Trophoblast cell (in vitro differentiated cells and primary cell): ENCODE results near the gene FREM3.

Experiments used
- DNase-seq, 2 donors: peaks; one replicate each; pipeline ENCODE4 v3.0.0-alpha.2; 2016
- H2AFZ ChIP-seq: 2 replicates; pipeline ENCODE4 v1.6.1; 2013; ENCODE audit warnings: low read length, moderate library complexity, mild to moderate bottlenecking; ENCODE audit not compliant: insufficient read depth, poor library complexity
- H2AK5ac ChIP-seq: 2 replicates; pipeline ENCODE4 v1.6.1; 2013; ENCODE audit warnings: mild to moderate bottlenecking, low read length
- H2BK120ac ChIP-seq: 2 replicates; pipeline ENCODE4 v1.6.1; 2013; ENCODE audit warnings: low read length, mild to moderate bottlenecking, moderate library complexity; ENCODE audit not compliant: insufficient read depth, poor library complexity
- H2BK12ac ChIP-seq: 2 replicates; pipeline ENCODE4 v1.6.1; 2013; ENCODE audit warnings: mild to moderate bottlenecking, low read length, moderate library complexity
- H2BK5ac ChIP-seq: 2 replicates; pipeline ENCODE4 v1.6.1; 2013; ENCODE audit warnings: low read length, low read depth, moderate library complexity, mild to moderate bottlenecking; ENCODE audit not compliant: poor library complexity
- H3K14ac ChIP-seq: 2 replicates; pipeline ENCODE4 v1.6.1; 2013; ENCODE audit warnings: mild to moderate bottlenecking, low read length
- H3K18ac ChIP-seq: 2 replicates; pipeline ENCODE4 v1.6.1; 2013; ENCODE audit warnings: mild to moderate bottlenecking, low read length
- H3K23ac ChIP-seq: 2 replicates; pipeline ENCODE4 v1.6.1; 2013; ENCODE audit warnings: low read length
- H3K27ac ChIP-seq: 2 replicates; pipeline ENCODE4 v1.5.1; 2013; ENCODE audit warnings: low read depth, mild to moderate bottlenecking, inconsistent platforms, low read length, moderate library complexity
- H3K27me3 ChIP-seq: 2 replicates; pipeline ENCODE4 v1.6.1; 2013; ENCODE audit warnings: inconsistent platforms, mild to moderate bottlenecking, low read length, moderate library complexity; ENCODE audit not compliant: insufficient read depth
- H3K36me3 ChIP-seq, 2 experiments: 1 replicate in 1 of 2; 2 replicates in 1 of 2; pipeline ENCODE4 v1.6.1; 2013; ENCODE audit warnings: low read length in 2 of 2, mild to moderate bottlenecking in 2 of 2, moderate library complexity in 1 of 2; ENCODE audit not compliant: insufficient read depth in 2 of 2, control insufficient read depth in 1 of 2
- H3K4ac ChIP-seq: 2 replicates; pipeline ENCODE4 v1.6.1; 2013; ENCODE audit warnings: low read depth, mild to moderate bottlenecking, low read length, moderate library complexity
- H3K4me1 ChIP-seq, 2 experiments: 1 replicate in 1 of 2; 2 replicates in 1 of 2; pipeline ENCODE4 v1.6.1; 2013; ENCODE audit warnings: low read length in 2 of 2, mild to moderate bottlenecking in 2 of 2, moderate library complexity in 1 of 2; ENCODE audit not compliant: insufficient read depth in 2 of 2, control insufficient read depth in 1 of 2
- H3K4me2 ChIP-seq: 2 replicates; pipeline ENCODE4 v1.6.1; 2013; ENCODE audit warnings: inconsistent platforms, mild to moderate bottlenecking, low read length, moderate library complexity
- H3K4me3 ChIP-seq: 2 replicates; pipeline ENCODE4 v1.5.1; 2013; ENCODE audit warnings: mild to moderate bottlenecking, low read depth, low read length, inconsistent platforms
- H3K79me1 ChIP-seq: one replicate; pipeline ENCODE4 v1.6.1; 2013; ENCODE audit warnings: low read length
- H3K79me2 ChIP-seq: 2 replicates; pipeline ENCODE4 v1.6.1; 2013; ENCODE audit warnings: low read length, mild to moderate bottlenecking; ENCODE audit not compliant: control insufficient read depth, insufficient read depth, poor library complexity
- H3K9ac ChIP-seq: 2 replicates; pipeline ENCODE4 v1.6.1; 2013; ENCODE audit warnings: mild to moderate bottlenecking, low read length
- H3K9me3 ChIP-seq: 2 replicates; pipeline ENCODE4 v1.6.1; 2013; ENCODE audit warnings: low read depth, mild to moderate bottlenecking, control low read depth, inconsistent platforms, low read length; ENCODE audit not compliant: insufficient read depth
- H4K12ac ChIP-seq: 2 replicates; pipeline ENCODE4 v1.6.1; 2013; ENCODE audit warnings: low read depth, mild to moderate bottlenecking, low read length, moderate library complexity
- H4K8ac ChIP-seq: 2 replicates; pipeline ENCODE4 v1.6.1; 2013; ENCODE audit warnings: low read depth, mild to moderate bottlenecking, low read length, moderate library complexity
- H4K91ac ChIP-seq: one replicate; pipeline ENCODE4 v1.6.1; 2013; ENCODE audit warnings: low read depth, mild to moderate bottlenecking, low read length, moderate library complexity
- WGBS: extraction: QIAGEN DNeasy Blood & Tissue Kit; methylation state at CpG from one replicate; pipeline ENCODE4 v1.1.7; 2013; ENCODE audit warnings: missing lambda C conversion rate; ENCODE audit not compliant: insufficient read length, insufficient coverage; ENCODE audit errors: extremely low coverage; 5-methylcytosine and 5-hydroxymethylcytosine counted together

FREM3 gene

DNA sequence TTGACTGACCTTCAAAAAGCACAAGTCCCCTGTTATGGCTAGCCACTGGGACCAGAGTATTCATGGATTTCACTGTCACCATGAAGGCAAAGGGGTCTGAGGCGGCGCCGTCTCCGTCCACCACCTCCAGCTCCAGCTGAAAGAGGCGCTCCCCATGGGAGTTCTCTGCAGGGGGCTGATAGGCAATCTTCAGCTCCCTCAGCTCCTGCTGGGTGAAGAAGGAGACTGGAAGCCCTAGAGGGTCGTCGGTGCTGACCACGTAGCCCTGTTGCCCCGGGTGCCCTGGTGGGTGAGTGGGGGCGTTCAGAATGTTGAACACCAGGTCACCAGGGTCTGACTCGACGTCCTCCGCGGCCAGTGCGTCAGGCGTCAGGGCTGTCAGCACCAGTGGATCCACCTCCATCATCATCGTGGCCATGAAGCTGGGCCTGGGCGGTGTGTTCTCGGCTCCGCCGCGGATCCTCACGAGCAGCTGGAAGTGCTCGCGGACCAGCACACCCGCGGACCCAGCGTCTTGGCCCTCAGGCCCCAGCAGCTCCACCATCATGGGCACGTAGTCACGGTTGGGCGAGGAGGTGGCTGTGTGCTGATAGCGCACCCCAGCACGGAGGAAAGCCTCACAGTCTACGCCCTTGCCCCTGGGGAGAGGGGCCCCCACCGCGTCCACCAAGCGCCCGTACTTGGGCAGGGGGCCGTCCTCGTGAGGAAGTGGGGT is 987 bp downstream of the FREM3 start:
- Histone ChIP-seq H4K12ac (no peak overlapping the region), H3K4me3 (no peak overlapping the region), H4K8ac (no peak overlapping the region), H3K79me1 (no peaks in the 10 kb centered on the region), H3K4me2 (peak overlapping the region; percentile 93), H2BK5ac (no peak overlapping the region), H3K27ac (no peak overlapping the region), H3K79me2 (no peaks in the 10 kb centered on the region), H2AK5ac (no peak overlapping the region), H3K23ac (no peak overlapping the region), H4K91ac (no peak overlapping the region), H3K9ac (no peak overlapping the region), H3K9me3 (peaks cover 14% of the 10 kb centered on the region), H3K4me1 (peaks cover 8% of the 10 kb centered on the region in 2 experiments), H2AFZ (no peak overlapping the region), H3K14ac (no peak overlapping the region), H3K4ac (no peak overlapping the region), H3K36me3 (no peaks in the 10 kb centered on the region), H2BK12ac (no peak overlapping the region), H2BK120ac (no peak overlapping the region), H3K27me3 (peaks cover 31% of the 10 kb centered on the region), H3K18ac (no peak overlapping the region)
- no CpG with 5 or more reads among the region's 40 CpGs for WGBS
- no peak for DNase-seq

DNA sequence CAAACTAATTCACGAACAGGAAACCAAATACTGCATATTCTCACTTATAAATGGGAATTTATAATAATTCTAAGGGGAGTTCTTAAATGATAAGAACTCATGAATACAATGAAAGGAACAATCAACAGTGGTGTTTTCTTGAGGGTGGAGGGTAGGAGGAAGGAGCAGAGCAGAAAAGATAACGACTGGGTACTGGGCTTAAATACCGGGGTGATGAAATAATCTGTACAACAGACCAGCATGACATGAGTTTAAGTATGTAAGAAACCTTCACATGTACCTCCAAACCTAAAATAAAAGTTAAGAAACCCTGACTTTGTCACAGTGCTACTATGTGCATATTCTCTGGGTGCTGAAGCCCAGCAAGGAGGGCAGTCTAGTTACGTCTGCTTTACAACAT is 6.6 kb downstream of the FREM3 start:
- H2AFZ ChIP-seq = no peak overlapping the region
- no peak for DNase-seq
- H3K9me3 ChIP-seq = peaks cover 5% of the 10 kb centered on the region
- no CpG with 5 or more reads among the region's 4 CpGs for WGBS
- no peaks in the 10 kb centered on the region for H3K4me1 ChIP-seq
- H3K18ac ChIP-seq = no peak overlapping the region
- no peak overlapping the region for H2BK5ac ChIP-seq
- H3K79me2 ChIP-seq = no peaks in the 10 kb centered on the region
- H3K4me2 ChIP-seq = no peak overlapping the region
- H3K9ac ChIP-seq = no peak overlapping the region
- H3K36me3 ChIP-seq = no peaks in the 10 kb centered on the region
- no peak overlapping the region for H3K4me3 ChIP-seq
- no peak overlapping the region for H4K8ac ChIP-seq
- H3K27me3 ChIP-seq = peaks cover 5% of the 10 kb centered on the region
- H3K4ac ChIP-seq = no peak overlapping the region
- H2AK5ac ChIP-seq = no peak overlapping the region
- no peak overlapping the region for H4K91ac ChIP-seq
- H3K23ac ChIP-seq = no peak overlapping the region
- H3K27ac ChIP-seq = no peak overlapping the region
- H2BK12ac ChIP-seq = no peak overlapping the region
- H3K79me1 ChIP-seq = no peaks in the 10 kb centered on the region
- H4K12ac ChIP-seq = no peak overlapping the region
- no peak overlapping the region for H2BK120ac ChIP-seq
- no peak overlapping the region for H3K14ac ChIP-seq

GRCh38 chr4:143692241-143692640 is 8.2 kb downstream of the FREM3 start:
- Histone ChIP-seq H3K4me1 (no peaks in the 10 kb centered on the region), H4K12ac (no peak overlapping the region), H3K27ac (no peak overlapping the region), H2BK12ac (no peak overlapping the region), H3K18ac (no peak overlapping the region), H3K14ac (no peak overlapping the region), H2BK5ac (no peak overlapping the region), H2AFZ (no peak overlapping the region), H3K4me3 (no peak overlapping the region), H3K9ac (no peak overlapping the region), H2BK120ac (no peak overlapping the region), H2AK5ac (no peak overlapping the region), H3K4me2 (no peak overlapping the region), H3K23ac (no peak overlapping the region), H3K79me2 (no peaks in the 10 kb centered on the region), H4K91ac (no peak overlapping the region), H3K79me1 (no peaks in the 10 kb centered on the region), H4K8ac (no peak overlapping the region), H3K4ac (no peak overlapping the region), H3K36me3 (no peaks in the 10 kb centered on the region), H3K27me3 (no peaks in the 10 kb centered on the region), H3K9me3 (no peaks in the 10 kb centered on the region)
- DNase-seq = no peak
- no CpG with 5 or more reads among the region's 1 CpG for WGBS

DNA sequence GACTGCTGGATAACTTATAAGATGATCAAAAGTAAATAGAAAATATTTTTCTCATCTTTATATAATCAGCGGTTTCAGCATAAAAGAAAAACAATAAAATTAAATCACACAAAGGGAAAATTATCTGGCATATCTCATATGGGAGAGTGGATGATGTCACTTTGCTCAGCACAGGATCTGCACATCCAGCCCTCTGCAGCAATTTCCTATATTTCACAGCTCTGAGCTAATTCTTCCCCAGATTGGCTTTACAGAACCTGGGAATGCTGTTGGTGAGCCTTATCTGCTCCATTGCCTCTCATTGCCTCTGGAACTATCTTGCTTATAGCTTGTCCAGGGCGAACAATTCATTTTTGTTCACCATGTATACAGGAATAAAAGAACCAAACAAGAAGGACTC is 21.0 kb downstream of the FREM3 start:
- Histone ChIP-seq H3K9me3 (peaks cover 5% of the 10 kb centered on the region), H2BK12ac (no peak overlapping the region), H3K23ac (no peak overlapping the region), H3K4ac (no peak overlapping the region), H3K4me1 (no peaks in the 10 kb centered on the region), H3K4me3 (no peak overlapping the region), H2BK120ac (no peak overlapping the region), H3K27me3 (no peaks in the 10 kb centered on the region), H3K27ac (no peak overlapping the region), H3K4me2 (no peak overlapping the region), H4K91ac (no peak overlapping the region), H3K79me2 (no peaks in the 10 kb centered on the region), H4K8ac (no peak overlapping the region), H3K14ac (no peak overlapping the region), H4K12ac (no peak overlapping the region), H3K36me3 (no peaks in the 10 kb centered on the region), H2AFZ (no peak overlapping the region), H2BK5ac (no peak overlapping the region), H3K18ac (no peak overlapping the region), H3K79me1 (no peaks in the 10 kb centered on the region), H2AK5ac (no peak overlapping the region), H3K9ac (no peak overlapping the region)
- DNase-seq = no peak
- no CpG with 5 or more reads among the region's 2 CpGs for WGBS
